GM10248 (cell line): ENCODE measurements around the gene SLC27A4.

Experiments used
- CTCF ChIA-PET: fragments of 300-600 bp; sonication (Branson Sonifier 250); formaldehyde crosslinking; extraction: SDS; loops from one replicate; lab custom pipeline; 2021; ENCODE audit warnings: antibody characterized with exemption; lab: Yijun Ruan, JAX
- POLR2A ChIA-PET: fragments of 350-650 bp; sonication (Branson Sonifier 250); formaldehyde crosslinking; extraction: SDS; loops from one replicate; lab custom pipeline; 2020; ENCODE audit warnings: antibody characterized with exemption; lab: Yijun Ruan, JAX
- DNase-seq: peaks from one replicate; pipeline ENCODE4 v3.0.0; 2012; ENCODE audit errors: extremely low spot score
- TF ChIP-seq, protein P1 (sequence below): IDR thresholded peaks from 2 replicates; pipeline ENCODE4 v1.5.1; 2012; ENCODE audit warnings: mild to moderate bottlenecking, low read depth; ENCODE audit errors: extremely low read depth, missing control alignments, control extremely low read depth

SLC27A4 gene

DNA sequence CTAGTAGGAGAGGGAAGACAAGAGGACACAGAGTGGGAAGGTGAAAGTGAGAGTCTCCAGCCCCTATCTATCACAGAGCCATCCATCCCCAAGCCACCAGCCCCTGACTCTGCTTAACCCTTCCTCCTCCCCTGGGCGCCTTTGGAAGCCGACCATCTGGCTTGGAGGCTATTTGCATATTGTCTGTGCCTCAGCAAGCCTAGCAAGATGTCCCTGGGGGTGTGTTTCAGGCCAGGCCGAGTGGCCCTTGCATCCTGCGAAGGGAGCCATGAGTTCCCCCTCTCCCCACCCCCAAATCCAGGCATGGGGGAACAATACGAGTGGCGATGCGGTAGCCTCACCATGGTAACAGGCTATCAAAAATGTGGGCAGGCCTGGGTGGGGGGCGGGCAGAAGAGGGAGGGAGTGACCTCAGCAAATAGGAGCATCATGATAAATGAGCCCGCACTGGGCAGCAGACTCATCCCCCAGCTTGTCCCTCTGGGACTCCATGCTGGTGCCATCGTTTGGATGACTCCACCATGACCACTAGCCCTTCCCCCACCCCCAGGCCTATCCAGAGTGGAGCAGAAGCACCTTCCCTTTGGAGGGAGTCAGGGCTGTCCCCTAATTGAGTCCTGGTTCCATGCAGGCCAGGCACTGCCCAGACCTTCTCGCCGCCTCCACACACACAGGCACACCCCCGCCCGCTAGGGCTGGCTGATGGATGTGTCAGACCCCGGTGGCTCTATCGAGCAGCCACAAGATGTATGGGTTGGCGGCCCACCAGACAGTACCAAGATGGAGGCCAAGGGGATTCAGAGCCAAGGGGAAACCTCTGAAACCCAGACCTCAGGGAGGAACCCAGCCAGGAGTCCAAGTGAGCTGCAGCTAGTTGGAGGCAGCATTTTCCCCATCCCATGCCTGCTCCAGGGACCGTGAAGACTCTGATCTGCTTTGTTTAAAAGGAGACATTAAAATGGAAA, 45.5 kb downstream of the SLC27A4 start:
- POLR2A ChIA-PET, result no interaction called here
- TF ChIP-seq, protein P1, sequence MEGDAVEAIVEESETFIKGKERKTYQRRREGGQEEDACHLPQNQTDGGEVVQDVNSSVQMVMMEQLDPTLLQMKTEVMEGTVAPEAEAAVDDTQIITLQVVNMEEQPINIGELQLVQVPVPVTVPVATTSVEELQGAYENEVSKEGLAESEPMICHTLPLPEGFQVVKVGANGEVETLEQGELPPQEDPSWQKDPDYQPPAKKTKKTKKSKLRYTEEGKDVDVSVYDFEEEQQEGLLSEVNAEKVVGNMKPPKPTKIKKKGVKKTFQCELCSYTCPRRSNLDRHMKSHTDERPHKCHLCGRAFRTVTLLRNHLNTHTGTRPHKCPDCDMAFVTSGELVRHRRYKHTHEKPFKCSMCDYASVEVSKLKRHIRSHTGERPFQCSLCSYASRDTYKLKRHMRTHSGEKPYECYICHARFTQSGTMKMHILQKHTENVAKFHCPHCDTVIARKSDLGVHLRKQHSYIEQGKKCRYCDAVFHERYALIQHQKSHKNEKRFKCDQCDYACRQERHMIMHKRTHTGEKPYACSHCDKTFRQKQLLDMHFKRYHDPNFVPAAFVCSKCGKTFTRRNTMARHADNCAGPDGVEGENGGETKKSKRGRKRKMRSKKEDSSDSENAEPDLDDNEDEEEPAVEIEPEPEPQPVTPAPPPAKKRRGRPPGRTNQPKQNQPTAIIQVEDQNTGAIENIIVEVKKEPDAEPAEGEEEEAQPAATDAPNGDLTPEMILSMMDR, result no peak
- DNase-seq, result no peak
- CTCF ChIA-PET, result interaction anchor here (3.8 kb wide), 1 partner anchor 23 kb away, joined by 21 read pairs; no protein-coding TSS in a partner anchor

DNA sequence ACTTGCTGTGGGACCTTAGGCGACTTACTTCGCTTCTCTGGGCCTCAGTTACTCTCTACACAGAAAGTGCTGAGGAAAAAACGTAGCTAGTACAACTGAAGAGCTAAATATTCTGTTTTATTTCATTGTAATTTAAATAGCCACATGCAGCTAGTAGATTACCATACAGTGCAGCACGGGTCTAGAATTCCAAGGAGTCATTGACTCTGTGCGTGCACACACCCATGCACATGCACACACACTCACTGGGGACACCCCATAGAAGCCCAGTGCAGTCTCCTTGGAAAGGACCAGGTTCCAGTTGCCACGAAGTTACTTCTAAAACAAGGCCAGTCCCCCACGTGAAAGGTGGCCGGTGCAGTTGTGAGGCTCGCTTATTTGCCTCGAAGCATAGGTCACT, 47.8 kb downstream of the SLC27A4 start:
- POLR2A ChIA-PET, result no interaction called here
- DNase-seq, result no peak
- TF ChIP-seq, protein P1, result no peak
- CTCF ChIA-PET, result interaction anchor here (1.1 kb wide), 1 partner anchor 51 kb away, joined by 4 read pairs; no protein-coding TSS in a partner anchor

DNA sequence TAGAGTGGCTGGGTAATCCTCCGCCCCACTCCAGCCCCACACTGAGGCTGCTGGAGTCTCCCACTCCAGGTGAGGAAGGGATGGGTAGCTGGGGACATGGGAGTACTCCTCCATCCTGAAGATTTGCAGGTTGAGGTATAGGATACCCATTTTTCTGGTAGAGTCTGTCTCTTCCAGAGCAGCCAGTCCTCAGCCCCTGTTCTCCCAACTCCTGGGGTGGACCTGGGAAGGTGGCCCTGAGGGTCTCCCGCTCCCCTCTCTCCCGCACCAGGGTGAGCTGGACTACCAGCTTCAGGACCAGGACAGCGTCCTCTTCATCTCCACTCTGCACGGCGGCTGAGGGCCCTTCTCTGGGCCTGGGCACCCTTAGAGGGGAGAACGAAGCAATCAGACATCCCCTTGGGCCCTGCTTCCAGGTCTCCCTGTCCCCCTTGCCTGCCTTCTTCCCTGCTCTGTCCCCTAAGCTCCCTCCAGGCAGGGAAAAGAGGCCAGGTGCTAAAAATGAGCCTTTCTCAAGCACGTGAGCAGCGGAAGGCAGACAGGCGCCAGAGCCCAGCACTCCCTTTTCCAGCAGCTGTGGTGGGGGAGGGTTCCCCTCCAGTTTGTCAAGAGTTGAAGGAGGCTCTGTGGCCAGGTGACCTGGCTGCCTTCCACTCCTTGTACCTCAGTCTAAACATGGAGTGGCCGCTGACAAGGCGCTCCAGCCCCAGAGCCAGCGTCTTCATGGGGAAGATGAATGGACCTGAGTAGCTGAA, 49.2 kb downstream of the SLC27A4 start:
- no peak for DNase-seq
- TF ChIP-seq, protein P1, result no peak
- ChIA-PET CTCF (interaction anchor here (1.3 to 1.7 kb wide), 3 partner anchors 28 to 49 kb away, joined by 3 to 5 read pairs (median 4); no protein-coding TSS in a partner anchor), POLR2A (interaction anchor here (0.5 kb wide), 1 partner anchor 77 kb away, joined by 9 read pairs; no protein-coding TSS in a partner anchor)

DNA sequence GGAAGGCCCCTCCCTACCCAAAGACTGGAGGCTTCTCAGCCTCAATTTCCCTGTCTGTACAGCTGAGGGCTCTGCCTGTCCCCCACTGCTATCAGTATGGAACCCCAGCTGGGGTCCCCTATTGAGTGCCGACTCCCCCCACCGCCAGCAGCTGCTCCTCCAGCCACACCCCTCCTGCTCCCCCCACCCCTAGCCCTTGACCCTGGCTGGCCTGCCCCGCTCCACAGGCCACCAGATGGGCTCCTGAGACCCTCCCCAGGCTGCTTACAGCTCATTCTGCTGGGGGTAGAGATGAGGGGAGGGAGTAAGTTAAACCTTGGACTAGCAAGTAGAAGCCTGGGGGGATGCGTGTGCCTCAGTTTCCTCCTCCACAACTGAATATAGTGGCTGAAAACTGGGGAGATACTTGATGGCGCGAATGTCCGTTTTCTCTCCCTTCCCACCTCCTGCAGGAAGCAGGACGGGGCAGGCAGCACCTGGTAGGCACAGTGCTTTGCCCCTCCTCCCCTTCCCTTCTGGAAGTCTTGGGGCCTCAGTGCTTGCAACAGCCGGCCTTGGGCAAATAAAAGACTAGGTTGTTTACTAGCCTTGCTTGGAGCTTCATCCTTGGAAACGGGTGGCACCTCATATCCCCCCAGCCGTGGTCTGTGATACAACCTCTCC, 50.0 kb downstream of the SLC27A4 start:
- POLR2A ChIA-PET, result no interaction called here
- TF ChIP-seq, protein P1, result no peak
- CTCF ChIA-PET, result interaction anchor here (1.3 to 1.7 kb wide), 3 partner anchors 29 to 49 kb away, joined by 3 to 5 read pairs (median 4); no protein-coding TSS in a partner anchor
- no peak for DNase-seq

DNA sequence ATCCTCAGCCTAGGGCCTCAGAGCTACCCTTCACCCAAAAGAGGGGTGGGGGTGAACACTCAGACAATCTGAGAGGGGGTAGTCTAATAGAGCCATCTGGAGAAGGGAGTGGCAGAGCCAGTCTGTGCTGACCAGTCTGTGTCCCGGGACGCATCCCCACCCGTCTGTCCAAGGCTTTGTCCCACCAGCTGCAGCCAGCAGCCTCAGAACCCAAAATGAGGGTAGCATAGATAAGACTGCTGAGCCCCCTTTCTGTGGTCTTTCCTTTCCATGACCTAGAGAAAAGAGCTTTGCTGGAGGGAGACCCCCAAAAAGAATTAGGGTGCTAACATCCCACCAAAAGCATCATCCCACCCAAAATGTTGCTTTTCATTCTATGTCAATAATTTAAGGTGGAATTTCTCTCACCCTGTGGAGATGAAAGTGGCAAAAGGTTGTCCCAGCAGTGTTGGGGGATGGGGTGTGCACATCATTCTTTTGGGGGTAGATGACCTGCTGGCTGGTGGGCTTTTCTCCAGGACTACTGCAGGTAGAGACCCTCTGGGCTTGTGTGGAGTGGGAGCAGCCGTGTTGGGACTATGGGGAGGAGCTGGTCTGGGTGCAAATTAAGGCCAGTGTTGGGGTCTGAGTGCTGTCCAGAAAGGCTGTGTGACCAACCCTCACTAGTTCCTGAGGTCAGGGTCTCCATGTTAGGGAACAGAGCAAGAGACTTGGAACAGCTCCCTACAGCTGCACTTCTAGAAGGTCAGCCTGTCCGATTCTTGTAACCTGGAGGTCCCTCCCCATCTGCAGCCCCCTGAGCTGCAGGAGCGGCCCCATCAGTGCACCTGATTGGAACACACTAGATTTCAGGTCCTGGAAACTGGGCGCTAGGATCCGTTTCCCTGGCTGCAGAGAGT, 50.7 kb downstream of the SLC27A4 start:
- POLR2A ChIA-PET, result no interaction called here
- DNase-seq, result no peak
- TF ChIP-seq, protein P1, result no peak
- CTCF ChIA-PET, result interaction anchor here (1.1 to 1.7 kb wide), 4 partner anchors 11 to 48 kb away, joined by 3 to 4 read pairs (median 3); partner anchors contain the start of gene CERCAM
